Measurements from ENCODE around the gene FBXW10.
"Not testable (repeated sequence)": the region's sequence is repeated elsewhere in the genome, so short reads cannot be mapped to it uniquely, and the experiment has no call there.

GRCh38 chr17:18827613-18828012, 83.8 kb downstream of the FBXW10 start:
- not testable (repeated sequence) for TF ChIP-seq CTCF (IDR thresholded peaks at IDR 0.05; ENCODE audit: low read length); EZH2 (IDR thresholded peaks at IDR 0.05; ENCODE audit: borderline replicate concordance, low read length)
